Measurements from ENCODE around the gene MYO1G.
A peak's percentile ranks its signal among the peaks of the same experiment; 100 is the strongest.

The MYO1G gene

GRCh38 chr7:44980393-44981034 lies 1.7 kb upstream of the MYO1G start:
- DNase-seq (ENCODE audit: low read depth) = no peak

- no peak for DNase-seq (ENCODE audit: low read depth)
Observed at GRCh38 chr7:44979481-44980392, 922 bp upstream of the MYO1G start.

- DNase-seq (ENCODE audit: low read depth) = no peak
Observed at GRCh38 chr7:44977959-44978335, 868 bp downstream of the MYO1G start.

GRCh38 chr7:44977304-44977958 lies 1.4 kb downstream of the MYO1G start:
- DNase-seq (ENCODE audit: low read depth) = peak; percentile 54

- DNase-seq (ENCODE audit: low read depth) = no peak
Observed at GRCh38 chr7:44976746-44977196, 2.0 kb downstream of the MYO1G start.

- DNase-seq (ENCODE audit: low read depth) = no peak
Observed at GRCh38 chr7:44976040-44976745, 2.6 kb downstream of the MYO1G start.

- no peak for DNase-seq (ENCODE audit: low read depth)
Observed at GRCh38 chr7:44975331-44976039, 3.3 kb downstream of the MYO1G start.

GRCh38 chr7:44974549-44974948 lies 4.3 kb downstream of the MYO1G start:
- no peak for DNase-seq (ENCODE audit: low read depth)

- DNase-seq (ENCODE audit: low read depth) = no peak
Observed at GRCh38 chr7:44973610-44974401, 5.0 kb downstream of the MYO1G start.

- no peak for DNase-seq (ENCODE audit: low read depth)
Observed at GRCh38 chr7:44972562-44972961, 6.3 kb downstream of the MYO1G start.

- DNase-seq (ENCODE audit: low read depth) = no peak
Observed at GRCh38 chr7:44971902-44972441, 6.8 kb downstream of the MYO1G start.

GRCh38 chr7:44971188-44971901 lies 7.5 kb downstream of the MYO1G start:
- DNase-seq (ENCODE audit: low read depth) = no peak

GRCh38 chr7:44970523-44971051 lies 8.2 kb downstream of the MYO1G start:
- no peak for DNase-seq (ENCODE audit: low read depth)

GRCh38 chr7:44969701-44970522 lies 8.9 kb downstream of the MYO1G start:
- no peak for DNase-seq (ENCODE audit: low read depth)

GRCh38 chr7:44969049-44969700 lies 9.6 kb downstream of the MYO1G start:
- no peak for DNase-seq (ENCODE audit: low read depth)

- DNase-seq (ENCODE audit: low read depth) = no peak
Observed at GRCh38 chr7:44967571-44968446, 11.0 kb downstream of the MYO1G start.

All from stimulated activated CD8-positive, alpha-beta memory T cell treated with anti-CD3 and anti-CD28 coated beads, Interleukin-12 subunit alpha, Interleukin-12 subunit beta, amount 100 ng/mL, for 4 hours (primary cell).